HUES64 (cell line): Measurements from ENCODE around the gene COPZ2.
"Not testable (repeated sequence)": the region's sequence is repeated elsewhere in the genome, so short reads cannot be mapped to it uniquely, and the experiment has no call there.

Experiments
- H3K27ac ChIP-seq: 2 replicates; pipeline ENCODE4 v1.7.0; 2013; ENCODE audit warnings: low read depth, low read length, inconsistent platforms
- H3K27me3 ChIP-seq: 2 replicates; pipeline ENCODE4 v1.6.1; 2013; ENCODE audit warnings: mild to moderate bottlenecking, low read length; ENCODE audit not compliant: insufficient read depth
- H3K36me3 ChIP-seq: 2 replicates; pipeline ENCODE4 v1.6.1; 2013; ENCODE audit warnings: mild to moderate bottlenecking, low read length; ENCODE audit not compliant: insufficient read depth
- H3K4me1 ChIP-seq: 2 replicates; pipeline ENCODE4 v1.6.1; 2013; ENCODE audit warnings: mild to moderate bottlenecking, low read length, moderate library complexity; ENCODE audit not compliant: insufficient read depth
- H3K4me3 ChIP-seq: 2 replicates; pipeline ENCODE4 v1.5.1; 2013; ENCODE audit warnings: mild to moderate bottlenecking, low read length, moderate library complexity
- H3K9ac ChIP-seq: 2 replicates; pipeline ENCODE4 v1.6.1; 2013; ENCODE audit warnings: mild to moderate bottlenecking, low read depth, low read length
- H3K9me3 ChIP-seq: 2 replicates; pipeline ENCODE4 v1.6.1; 2013; ENCODE audit warnings: low read depth, low read length; ENCODE audit not compliant: insufficient read depth
- WGBS: fragments of 150-250, 120-280 bp; methylation state at CpG from one replicate; pipeline ENCODE4 v1.1.7; 2013; ENCODE audit warnings: missing lambda C conversion rate; 5-methylcytosine and 5-hydroxymethylcytosine counted together

COPZ2 gene

DNA sequence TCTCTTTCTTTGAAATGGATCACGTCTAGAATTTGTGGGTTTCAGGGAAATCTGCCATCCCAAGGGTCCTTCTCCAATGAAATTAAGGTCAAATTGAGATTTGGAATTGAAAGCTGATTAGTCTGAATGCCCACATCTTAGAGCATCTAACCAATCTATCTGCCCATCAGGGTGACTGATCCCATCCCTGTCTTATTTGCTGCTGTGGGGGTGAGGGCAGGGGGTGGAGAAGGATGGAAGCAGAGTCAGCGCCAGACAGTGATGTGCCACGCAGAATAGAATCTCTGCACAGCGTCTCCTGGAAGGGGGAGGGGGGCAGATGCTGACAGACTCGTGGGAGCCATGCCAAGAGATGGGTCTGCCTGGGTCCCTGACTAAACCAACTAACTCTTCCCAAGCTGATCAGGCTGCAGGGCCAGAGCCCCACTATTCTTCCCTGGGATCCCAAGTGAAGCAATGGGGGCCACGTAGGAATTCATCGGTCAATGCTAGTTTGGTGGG, 34.6 kb downstream of the COPZ2 start:
- Histone ChIP-seq H3K9me3 (no peaks in the 10 kb centered on the region), H3K4me1 (peaks cover 40% of the 10 kb centered on the region), H3K27me3 (no peaks in the 10 kb centered on the region), H3K4me3 (no peak overlapping the region), H3K9ac (peak overlapping the region; percentile 71), H3K27ac (peak overlapping the region; percentile 96), H3K36me3 (no peaks in the 10 kb centered on the region)
- 12% methylated on average over 7 of the region's 7 CpGs for WGBS

DNA sequence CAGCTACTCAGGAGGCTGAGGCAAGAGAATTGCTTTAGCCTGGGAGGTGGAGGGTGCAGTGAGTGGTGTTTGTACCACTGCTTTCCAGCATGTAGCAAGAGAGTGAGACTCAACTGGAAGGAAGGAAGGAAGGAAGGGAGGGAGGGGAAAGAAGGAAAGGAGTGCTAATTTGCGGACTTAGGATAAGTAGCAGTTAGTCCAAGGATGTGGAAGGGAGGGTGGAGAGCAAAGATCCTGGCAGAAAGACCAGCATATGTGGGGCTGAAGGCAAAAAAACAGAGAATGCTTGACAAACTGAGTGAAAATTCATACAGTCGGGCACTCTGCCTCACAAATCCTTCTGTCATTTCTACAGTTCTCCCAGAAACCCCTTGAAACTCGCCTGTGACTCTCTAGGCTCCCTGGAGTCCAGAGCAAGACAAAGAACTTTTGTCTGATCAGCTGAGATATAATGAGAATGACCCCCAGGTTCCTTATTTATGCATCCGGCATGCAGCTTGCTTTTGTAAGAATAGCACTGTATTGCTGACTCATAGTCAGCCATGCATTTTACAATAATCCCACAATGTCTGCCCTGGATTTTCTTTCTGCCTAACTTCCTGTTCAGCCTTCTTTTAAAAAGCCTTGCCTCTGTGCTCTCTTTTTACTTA, 35.2 kb downstream of the COPZ2 start:
- peaks cover 40% of the 10 kb centered on the region for H3K4me1 ChIP-seq
- no peak overlapping the region for H3K4me3 ChIP-seq
- peak overlapping the region; percentile 71 for H3K9ac ChIP-seq
- H3K27ac ChIP-seq = peak overlapping the region; percentile 96
- H3K36me3 ChIP-seq = no peaks in the 10 kb centered on the region
- H3K27me3 ChIP-seq = no peaks in the 10 kb centered on the region
- no peaks in the 10 kb centered on the region for H3K9me3 ChIP-seq
- WGBS = 27% methylated on average over 4 of the region's 4 CpGs

GRCh38 chr17:48001657-48002056, 35.9 kb downstream of the COPZ2 start:
- H3K9ac ChIP-seq = not testable (repeated sequence)
- WGBS = 88% methylated on average over 3 of the region's 5 CpGs

GRCh38 chr17:48001197-48001596, 36.4 kb downstream of the COPZ2 start:
- Histone ChIP-seq H3K9me3 (no peaks in the 10 kb centered on the region), H3K4me1 (peaks cover 43% of the 10 kb centered on the region), H3K27ac (no peak overlapping the region), H3K27me3 (no peaks in the 10 kb centered on the region), H3K4me3 (no peak overlapping the region), H3K9ac (no peak overlapping the region), H3K36me3 (no peaks in the 10 kb centered on the region)
- WGBS = 100% methylated on average over 1 of the region's 1 CpG

More at GRCh38 chr17:48001657-48002056, 35.9 kb downstream of the COPZ2 start:
- H3K4me1 ChIP-seq = peaks cover 40% of the 10 kb centered on the region
- not testable (repeated sequence) for H3K27me3 ChIP-seq, H3K4me3 ChIP-seq, H3K9me3 ChIP-seq, H3K36me3 ChIP-seq
- H3K27ac ChIP-seq = peak overlapping the region; percentile 96; the same call in 1 of the 2 replicates

GRCh38 chr17:47999582-47999981, 38.0 kb downstream of the COPZ2 start:
- Histone ChIP-seq H3K27me3 (no peaks in the 10 kb centered on the region), H3K9me3 (no peaks in the 10 kb centered on the region), H3K27ac (no peak overlapping the region), H3K9ac (no peak overlapping the region), H3K4me3 (no peak overlapping the region), H3K36me3 (no peaks in the 10 kb centered on the region), H3K4me1 (peaks cover 45% of the 10 kb centered on the region)
- 72% methylated on average over 3 of the region's 4 CpGs for WGBS

- WGBS = 96% methylated on average over 7 of the region's 7 CpGs
- no peaks in the 10 kb centered on the region for H3K36me3 ChIP-seq
- no peak overlapping the region for H3K4me3 ChIP-seq
- peaks cover 35% of the 10 kb centered on the region for H3K4me1 ChIP-seq
- H3K9me3 ChIP-seq = no peaks in the 10 kb centered on the region
- H3K27me3 ChIP-seq = no peaks in the 10 kb centered on the region
- no peak overlapping the region for H3K9ac ChIP-seq
- no peak overlapping the region for H3K27ac ChIP-seq
These were observed 39.6 kb downstream of the COPZ2 start for GRCh38 chr17:47998044-47998443.

GRCh38 chr17:47997586-47997985, 40.0 kb downstream of the COPZ2 start:
- 91% methylated on average over 6 of the region's 7 CpGs for WGBS

GRCh38 chr17:47996201-47996600, 41.4 kb downstream of the COPZ2 start:
- Histone ChIP-seq H3K27me3 (no peaks in the 10 kb centered on the region), H3K4me1 (peaks cover 36% of the 10 kb centered on the region), H3K9me3 (no peaks in the 10 kb centered on the region), H3K9ac (no peak overlapping the region; the same call in 1 of the 2 replicates), H3K27ac (no peak overlapping the region), H3K36me3 (no peaks in the 10 kb centered on the region), H3K4me3 (no peak overlapping the region)
- WGBS = 85% methylated on average over 8 of the region's 9 CpGs

More at GRCh38 chr17:47997586-47997985, 40.0 kb downstream of the COPZ2 start:
- Histone ChIP-seq H3K4me3 (no peak overlapping the region), H3K4me1 (peaks cover 31% of the 10 kb centered on the region), H3K36me3 (no peaks in the 10 kb centered on the region), H3K9me3 (no peaks in the 10 kb centered on the region), H3K9ac (no peak overlapping the region), H3K27ac (no peak overlapping the region), H3K27me3 (no peaks in the 10 kb centered on the region)

- Histone ChIP-seq H3K9me3 (no peaks in the 10 kb centered on the region), H3K4me1 (peaks cover 42% of the 10 kb centered on the region), H3K36me3 (no peaks in the 10 kb centered on the region), H3K9ac (no peak overlapping the region), H3K4me3 (no peak overlapping the region), H3K27me3 (no peaks in the 10 kb centered on the region), H3K27ac (peak overlapping the region; percentile 57)
- 35% methylated on average over 13 of the region's 13 CpGs for WGBS
These were observed 42.2 kb downstream of the COPZ2 start for GRCh38 chr17:47995241-47995935.

DNA sequence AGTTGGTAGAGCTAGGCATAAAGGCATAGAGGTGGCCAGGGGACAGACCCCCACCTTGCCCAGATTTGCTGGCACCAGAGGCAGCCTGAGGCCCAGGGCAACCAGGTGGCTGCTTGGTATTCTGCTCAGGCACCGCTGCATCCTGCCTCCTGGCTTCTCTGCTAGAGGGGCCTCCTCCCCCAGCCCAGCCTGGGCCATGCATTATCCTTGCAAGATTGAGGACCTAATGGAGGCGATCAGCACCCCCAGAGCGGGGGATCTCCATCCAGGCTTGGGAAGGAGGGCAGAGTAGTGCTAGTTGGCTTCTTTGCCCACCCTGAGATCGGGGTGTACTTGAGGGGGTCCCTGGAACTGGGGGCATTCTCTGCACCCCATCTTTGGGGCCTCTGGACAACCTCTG, 42.9 kb downstream of the COPZ2 start:
- peaks cover 42% of the 10 kb centered on the region for H3K4me1 ChIP-seq
- no peak overlapping the region for H3K4me3 ChIP-seq
- H3K9ac ChIP-seq = no peak overlapping the region
- 93% methylated on average over 4 of the region's 4 CpGs for WGBS
- no peaks in the 10 kb centered on the region for H3K9me3 ChIP-seq
- peak overlapping the region; percentile 3; the same call in 1 of the 2 replicates for H3K27ac ChIP-seq
- no peaks in the 10 kb centered on the region for H3K27me3 ChIP-seq
- no peaks in the 10 kb centered on the region for H3K36me3 ChIP-seq

DNA sequence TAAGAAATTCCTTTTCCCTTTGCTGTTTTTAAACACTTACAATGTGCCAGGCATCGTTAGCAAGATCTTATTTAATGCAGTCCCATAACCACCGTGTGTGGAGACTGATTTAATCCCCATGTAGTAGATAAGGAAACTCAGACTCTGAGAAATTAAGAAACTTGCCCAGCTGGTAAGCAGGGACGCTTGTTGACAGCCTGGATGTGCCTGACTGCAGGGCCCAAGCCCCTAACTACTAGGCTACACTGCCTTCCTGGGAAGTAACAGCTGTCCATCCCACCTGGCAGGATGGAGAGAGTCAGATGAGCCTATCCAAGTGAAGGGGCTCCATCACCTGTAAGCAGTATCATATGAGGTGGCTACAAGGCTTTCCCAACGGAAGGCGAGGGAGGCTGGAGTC, 43.6 kb downstream of the COPZ2 start:
- Histone ChIP-seq H3K27me3 (no peaks in the 10 kb centered on the region), H3K4me3 (no peak overlapping the region), H3K9me3 (no peaks in the 10 kb centered on the region), H3K9ac (no peak overlapping the region), H3K27ac (no peak overlapping the region), H3K4me1 (peaks cover 45% of the 10 kb centered on the region), H3K36me3 (no peaks in the 10 kb centered on the region)
- WGBS = 94% methylated on average over 5 of the region's 5 CpGs
